Epithelial cell of proximal tubule (primary cell): ENCODE results near the gene OR52H1. TPM values are rescaled to one million over a fixed set of nuclear protein-coding genes. Genes with fewer than 3 reads are reported as not detected.

Source experiments
- DNase-seq: peaks from one replicate; pipeline ENCODE4 v3.0.0-alpha.2; 2011; ENCODE audit warnings: low read depth
- H3K4me3 ChIP-seq: 2 replicates; pipeline ENCODE4 v1.5.1; 2011; ENCODE audit warnings: low read depth, mild to moderate bottlenecking, low read length
- CTCF ChIP-seq: conservative IDR thresholded peaks from 2 replicates; pipeline ENCODE4 v1.5.1; 2012; ENCODE audit warnings: low read depth, mild to moderate bottlenecking, low read length
- total RNA-seq: library from RNA; depleted of rRNA; stranded (reverse); fragments of >200 nt; gene quantifications from 2 replicates; pipeline ENCODE4 v1.2.3, GENCODE V29; 2015

OR52H1 gene
- total RNA-seq, 1 donor from 2014 or later: not detected

- TF ChIP-seq CTCF: no peak
- no peak for DNase-seq
Observed at GRCh38 chr11:5534046-5534445, 14.3 kb downstream of the OR52H1 start.

GRCh38 chr11:5531053-5531831 lies 17.1 kb downstream of the OR52H1 start:
- no peak for TF ChIP-seq CTCF

More at GRCh38 chr11:5534046-5534445, 14.3 kb downstream of the OR52H1 start:
- no peak overlapping the region for H3K4me3 ChIP-seq

GRCh38 chr11:5528495-5528894 lies 19.8 kb downstream of the OR52H1 start:
- TF ChIP-seq CTCF: no peak
- no peak for DNase-seq

More at GRCh38 chr11:5531053-5531831, 17.1 kb downstream of the OR52H1 start:
- no peak for DNase-seq
- H3K4me3 ChIP-seq: no peak overlapping the region

GRCh38 chr11:5527716-5528115 lies 20.6 kb downstream of the OR52H1 start:
- TF ChIP-seq CTCF: no peak
- H3K4me3 ChIP-seq: no peak overlapping the region
- DNase-seq: no peak

More at GRCh38 chr11:5528495-5528894, 19.8 kb downstream of the OR52H1 start:
- H3K4me3 ChIP-seq: no peak overlapping the region

GRCh38 chr11:5524756-5525155 lies 23.6 kb downstream of the OR52H1 start:
- DNase-seq: no peak
- TF ChIP-seq CTCF: no peak
- H3K4me3 ChIP-seq: no peak overlapping the region

- H3K4me3 ChIP-seq: no peak overlapping the region
- no peak for TF ChIP-seq CTCF
- DNase-seq: no peak
Observed at GRCh38 chr11:5522308-5522707, 26.0 kb downstream of the OR52H1 start.

- no peak for DNase-seq
- H3K4me3 ChIP-seq: no peak overlapping the region
- no peak for TF ChIP-seq CTCF
Observed at GRCh38 chr11:5521540-5521939, 26.8 kb downstream of the OR52H1 start.
